ENCODE data around the gene HIVEP2.

Gene HIVEP2

DNA sequence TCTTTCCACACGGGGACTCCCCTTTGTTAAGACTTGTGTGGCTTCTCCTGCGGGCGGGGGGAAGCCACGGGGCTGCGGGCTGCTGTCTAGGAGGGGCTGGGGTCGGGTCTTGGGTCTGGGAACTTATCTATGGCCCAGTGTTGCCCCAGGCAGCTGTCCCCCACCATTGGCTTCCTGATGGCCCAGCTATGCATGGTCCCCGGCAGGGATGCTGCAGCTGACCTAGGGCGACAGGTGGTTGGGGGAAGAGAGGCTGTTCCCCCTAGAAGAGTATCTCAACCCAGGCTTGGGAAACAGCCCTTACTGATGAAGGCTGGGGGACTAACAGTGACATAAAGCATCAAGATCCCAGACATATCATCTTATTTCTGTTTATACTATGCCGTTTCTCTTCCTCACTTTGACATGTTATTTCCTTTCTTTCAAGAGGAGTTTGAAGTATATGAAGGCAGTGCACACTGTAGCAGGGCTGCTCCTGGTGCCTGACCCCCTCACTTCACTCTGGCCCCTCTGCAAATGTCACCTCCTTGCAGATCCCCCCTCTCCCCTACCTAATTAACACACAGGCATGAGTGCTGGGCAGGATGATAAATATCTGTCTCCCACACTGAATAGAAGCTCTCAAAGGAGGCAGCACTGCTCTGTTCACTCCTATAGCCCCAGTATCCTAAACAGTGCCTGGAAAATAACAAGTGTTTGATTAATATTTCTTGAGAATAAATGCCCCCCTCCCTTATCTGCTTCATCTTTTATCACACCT is 87.0 kb downstream of the HIVEP2 start:
- DNase-seq, result no peak

DNA sequence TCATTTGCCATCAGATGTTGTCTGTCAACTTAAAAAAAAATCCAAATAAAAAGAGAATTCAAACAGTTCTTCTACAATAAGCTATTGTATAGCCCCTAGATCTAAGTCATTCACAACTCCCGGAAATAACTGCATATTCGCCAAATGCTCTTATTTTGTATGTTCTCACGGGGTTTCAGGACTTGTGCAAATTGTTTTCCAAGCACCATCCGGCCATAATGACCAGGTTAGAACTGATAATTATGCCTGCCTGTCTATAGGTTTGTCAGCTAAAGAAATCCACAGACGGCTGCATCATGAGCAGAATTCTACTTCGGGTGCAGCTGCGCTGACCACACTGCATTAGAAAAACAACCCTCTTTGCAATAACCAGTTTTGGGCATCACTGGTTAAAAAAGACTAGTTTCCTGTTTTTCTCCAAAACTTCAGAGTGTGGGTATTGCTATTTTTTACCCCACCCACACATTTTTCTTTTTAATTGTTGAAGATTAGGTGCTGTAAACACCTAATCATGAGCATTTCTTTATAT is 87.7 kb downstream of the HIVEP2 start:
- no peak for DNase-seq

DNA sequence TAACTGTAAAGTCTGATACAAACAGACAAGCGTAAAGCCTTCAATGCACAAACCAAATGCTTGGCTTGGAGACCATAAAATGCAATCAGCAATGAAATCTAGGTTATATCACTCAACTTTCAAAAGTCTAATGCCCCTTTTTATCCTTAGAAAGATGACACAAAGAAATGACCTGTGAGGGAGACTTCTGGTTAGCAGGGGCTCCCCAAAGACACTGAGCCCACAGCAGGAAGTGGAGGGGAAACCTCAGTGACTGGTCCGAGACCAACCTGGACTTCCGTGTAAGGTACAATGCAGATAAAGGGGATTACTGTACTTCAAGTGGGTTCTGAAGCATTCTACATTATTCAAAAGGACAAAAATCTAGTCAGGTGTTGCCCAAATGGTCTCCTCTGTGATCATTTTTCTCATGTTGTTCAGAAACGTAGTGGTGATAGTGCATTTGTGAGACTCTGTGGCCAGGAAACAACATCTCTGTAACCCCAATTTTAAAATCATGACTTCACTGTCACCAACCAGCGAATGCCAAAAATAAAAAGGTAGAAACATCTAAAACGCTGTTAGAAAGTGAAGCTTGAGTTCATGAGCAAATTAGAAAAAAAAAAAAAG is 88.2 kb downstream of the HIVEP2 start:
- DNase-seq, result no peak

DNA sequence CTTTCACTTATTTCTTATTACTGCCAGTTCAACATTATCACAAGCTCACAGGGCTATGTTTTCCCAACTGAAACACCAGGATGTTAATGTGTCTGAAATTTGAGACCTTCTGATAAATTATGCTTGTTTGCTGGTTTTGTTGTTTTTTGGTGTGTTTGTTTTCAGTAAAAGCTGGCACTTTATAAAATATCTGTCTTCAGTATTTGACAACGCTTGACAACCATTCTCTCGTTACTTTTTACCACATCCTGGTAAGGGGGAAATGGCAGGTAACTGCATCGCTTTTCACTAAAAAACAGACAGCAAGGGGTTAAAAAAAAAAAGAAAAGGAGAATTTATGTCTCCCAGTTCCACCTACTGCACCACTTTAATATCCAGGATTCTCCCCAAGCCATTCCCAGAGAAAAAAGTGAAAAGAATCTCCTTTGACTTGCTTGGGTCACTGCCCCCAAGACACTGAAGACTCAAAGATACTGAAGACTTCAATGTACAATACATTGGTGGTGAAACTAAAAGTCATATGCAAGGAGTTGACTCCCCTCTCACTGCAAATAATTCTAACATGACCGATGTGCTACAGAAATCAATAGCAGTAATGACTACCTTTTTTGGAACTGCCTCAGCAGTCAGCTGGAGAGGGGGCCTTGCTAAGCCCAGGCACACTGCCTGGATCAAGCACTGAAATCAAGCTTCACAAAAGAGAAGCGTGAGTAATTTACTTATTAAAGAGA is 88.9 kb downstream of the HIVEP2 start:
- no peak for DNase-seq

DNA sequence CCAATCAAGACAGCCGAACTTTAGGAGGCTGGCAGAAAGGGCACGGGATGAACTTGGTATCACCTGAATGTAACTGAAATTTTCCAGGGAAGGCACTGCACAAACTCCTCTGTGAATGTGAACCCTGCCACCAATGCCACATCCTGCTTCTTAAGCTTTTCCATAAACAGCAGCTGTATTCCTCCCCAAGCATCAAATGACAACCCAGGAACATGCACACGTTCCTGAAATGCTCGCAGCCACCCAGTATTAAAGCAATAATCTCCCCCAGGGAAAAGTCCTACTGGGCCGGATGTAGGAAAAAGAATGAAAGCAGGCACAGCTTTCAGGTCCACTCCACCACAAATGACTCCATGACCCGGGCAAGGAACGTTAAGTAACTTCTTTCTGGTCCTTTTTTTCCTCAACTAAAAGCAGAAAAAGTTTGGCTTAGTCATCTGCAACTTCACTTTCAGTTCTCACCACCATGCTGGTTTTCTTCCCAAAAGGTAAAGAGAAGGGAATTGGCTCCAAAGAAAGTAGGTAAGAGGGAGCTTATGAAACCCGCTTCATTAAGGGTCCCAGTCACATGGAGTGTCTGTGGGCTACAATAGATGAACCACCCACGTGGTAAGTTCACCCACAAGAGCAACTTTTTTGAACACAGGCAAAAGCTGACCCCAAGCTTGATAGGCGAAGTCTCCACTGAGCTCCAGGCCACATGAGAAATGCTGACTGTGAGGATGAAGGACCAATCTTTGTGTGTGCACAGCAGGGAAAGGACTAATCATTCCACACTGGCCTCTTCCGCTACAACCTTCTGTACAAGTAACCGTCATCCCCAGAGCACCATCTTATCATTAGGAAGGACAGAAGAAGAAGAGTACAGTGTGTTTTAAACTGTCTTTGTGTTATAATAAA is 90.1 kb downstream of the HIVEP2 start:
- no peak for DNase-seq

DNA sequence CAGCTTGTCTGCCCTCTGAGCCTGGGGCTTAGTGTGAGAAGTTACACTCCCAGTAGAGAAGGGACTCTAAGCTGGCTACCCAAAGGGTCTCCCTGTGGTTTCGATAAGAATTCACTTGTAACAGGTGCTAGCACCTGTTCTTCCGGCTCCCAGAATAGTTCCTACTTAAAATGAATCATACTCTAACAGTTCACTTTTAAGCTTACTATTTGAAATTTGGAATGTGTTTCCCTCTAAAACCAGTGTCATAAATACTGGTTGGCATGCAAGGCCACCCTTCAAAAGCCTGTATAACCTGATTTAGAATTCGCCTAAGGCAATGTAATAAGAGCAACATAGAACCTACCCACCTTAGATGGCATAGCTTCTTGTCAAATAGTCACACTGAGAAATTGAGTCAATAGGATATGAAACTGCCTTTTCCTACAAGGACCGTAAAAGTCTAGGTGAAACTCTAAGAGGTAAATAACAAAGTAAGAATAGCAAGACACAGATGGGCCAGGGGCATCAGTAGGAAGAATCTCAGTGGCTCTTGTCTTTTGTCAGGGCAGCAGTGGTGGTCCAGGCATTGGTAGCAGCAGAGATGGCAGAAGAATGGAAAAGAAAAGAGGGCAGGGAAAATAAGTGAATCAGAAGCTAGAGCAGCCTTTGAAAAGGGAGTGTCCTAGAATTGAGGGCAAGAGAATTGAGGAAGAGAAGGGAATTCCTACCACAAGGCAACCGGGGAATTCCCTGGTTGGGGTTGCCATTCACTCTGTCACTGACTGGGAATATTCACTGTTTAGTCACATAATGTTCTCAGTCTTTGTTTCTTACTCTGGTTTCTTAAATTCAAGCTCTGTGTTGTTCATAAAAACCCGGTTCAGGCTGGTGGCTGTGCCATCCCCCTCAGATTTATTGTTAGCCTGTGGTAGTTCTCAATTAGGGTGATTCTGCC is 91.5 kb downstream of the HIVEP2 start:
- DNase-seq, result no peak

DNA sequence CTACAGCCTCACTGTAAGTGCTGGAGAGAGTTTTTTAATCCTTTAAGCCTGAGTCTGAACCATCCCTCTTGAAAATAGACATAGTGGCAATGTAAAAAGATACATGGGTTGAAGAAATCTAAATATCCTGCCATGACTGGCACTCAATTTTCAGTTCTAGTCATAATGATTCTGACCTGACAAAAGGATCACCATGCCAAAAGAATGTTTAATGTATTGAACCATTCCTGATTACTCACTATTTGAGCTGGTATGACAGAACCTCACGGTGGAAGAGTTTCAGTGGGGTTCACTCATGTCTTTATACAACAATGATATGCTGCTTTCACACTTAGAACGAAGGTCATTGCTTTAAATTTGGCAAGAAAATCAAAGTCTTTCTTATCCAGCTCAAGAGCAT is 93.4 kb downstream of the HIVEP2 start:
- no peak for DNase-seq

DNA sequence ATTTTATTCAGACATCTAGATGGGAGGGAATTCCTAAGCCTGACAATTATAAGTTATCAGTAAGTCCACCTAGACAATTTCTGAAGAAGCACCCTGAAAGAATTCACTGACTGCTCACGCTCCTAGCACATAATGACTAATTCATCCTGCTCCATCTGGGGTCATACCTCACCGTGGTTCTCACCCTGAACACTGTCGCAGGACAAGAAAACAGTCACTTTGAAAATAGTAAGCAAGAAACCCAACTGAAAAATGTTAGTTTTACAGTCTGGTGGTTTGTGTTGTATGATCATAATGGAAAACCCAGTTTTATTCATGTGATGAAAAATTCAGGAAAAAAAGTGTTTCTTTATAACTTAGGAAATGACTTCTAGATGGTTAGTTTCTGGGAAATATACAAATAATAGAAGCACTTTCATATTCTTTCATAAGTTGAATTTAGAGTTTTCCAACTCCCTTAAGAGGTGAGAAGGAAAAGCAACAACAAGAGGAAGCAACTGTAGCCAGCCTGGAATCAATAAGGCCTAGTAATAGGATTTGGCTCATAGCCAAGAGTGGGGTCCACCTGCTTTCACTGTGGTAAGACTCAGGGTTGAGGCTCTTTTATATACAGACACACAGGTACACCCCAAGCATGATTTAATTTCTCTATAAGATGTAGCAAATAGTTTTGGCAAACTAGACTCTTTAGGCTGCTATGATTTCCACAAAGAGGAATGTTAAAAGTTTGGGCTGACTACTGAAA is 94.1 kb downstream of the HIVEP2 start:
- peak; percentile 55 for DNase-seq

DNA sequence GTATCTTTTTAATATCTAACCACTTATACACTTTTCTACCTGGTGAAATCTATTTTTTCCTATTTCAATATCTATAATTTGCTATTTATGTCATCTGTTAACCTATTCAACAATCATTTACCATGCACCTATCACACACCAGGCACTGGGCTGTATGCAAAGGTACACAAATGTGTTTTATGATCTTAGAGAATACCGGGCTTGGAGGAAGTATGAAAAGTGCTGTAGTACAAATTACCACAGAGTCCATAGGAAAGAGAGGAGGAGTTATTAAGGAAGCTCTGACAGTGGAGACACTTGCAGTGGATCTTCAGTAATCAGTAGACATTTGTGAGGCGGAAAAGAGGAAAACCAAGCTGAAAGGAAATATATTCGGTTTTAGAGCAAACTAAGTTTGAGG is 96.0 kb downstream of the HIVEP2 start:
- DNase-seq, result no peak

DNA sequence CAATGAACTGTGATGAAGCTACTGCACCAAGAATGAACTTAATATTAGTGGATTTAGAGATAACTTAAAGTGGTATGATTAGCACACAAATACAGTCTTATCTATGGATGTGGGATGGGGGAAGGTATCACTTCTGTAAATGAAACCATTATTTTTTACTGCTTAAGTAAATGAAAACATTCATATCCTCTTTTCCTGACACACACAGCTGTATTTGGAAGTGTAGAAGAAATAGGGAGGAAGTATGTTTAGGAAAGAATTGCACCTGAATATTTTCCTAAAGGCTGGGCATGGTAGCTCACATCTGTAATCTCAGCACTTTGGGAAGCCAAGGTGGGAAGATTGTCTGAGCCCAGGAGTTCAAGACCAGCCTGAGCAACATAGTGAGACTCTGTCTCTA is 96.8 kb downstream of the HIVEP2 start:
- DNase-seq, result no peak

DNA sequence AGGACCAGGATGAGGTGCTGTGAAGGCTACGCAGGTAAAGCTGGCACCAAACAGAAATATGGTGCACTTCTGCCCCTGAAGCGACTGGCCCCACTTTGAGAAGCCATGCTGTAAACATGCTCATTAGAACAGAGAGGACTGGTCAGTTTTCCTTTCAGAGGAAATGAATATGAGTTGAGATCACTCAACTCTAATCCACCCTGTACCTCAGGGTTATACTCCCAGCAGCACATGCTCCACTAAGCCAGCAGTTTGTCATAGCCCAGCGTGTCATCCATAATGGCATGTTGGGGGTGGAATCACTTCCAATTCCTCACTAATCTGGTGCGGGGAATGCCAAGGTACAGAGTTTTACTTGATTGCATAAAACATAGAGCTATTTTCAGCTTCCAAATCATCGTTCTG is 98.1 kb downstream of the HIVEP2 start:
- peak; percentile 90 for DNase-seq

DNA sequence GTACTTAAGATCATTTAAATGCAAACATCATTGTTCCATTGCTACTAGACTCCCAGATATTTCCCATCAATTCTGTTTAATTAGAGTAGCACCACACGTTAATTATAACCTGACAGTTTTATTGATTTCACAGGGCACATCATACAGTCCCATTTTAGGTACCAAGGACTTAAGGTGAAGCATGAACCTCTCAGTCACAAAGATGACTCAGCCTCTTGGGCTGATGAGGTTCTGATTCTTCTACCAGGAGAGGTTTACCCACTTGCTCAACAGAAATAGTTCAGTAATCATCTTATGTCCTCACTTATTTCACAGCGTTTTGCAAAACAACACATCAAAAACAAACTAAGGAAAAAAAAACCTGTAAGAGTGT is 98.5 kb downstream of the HIVEP2 start:
- DNase-seq, result no peak

DNA sequence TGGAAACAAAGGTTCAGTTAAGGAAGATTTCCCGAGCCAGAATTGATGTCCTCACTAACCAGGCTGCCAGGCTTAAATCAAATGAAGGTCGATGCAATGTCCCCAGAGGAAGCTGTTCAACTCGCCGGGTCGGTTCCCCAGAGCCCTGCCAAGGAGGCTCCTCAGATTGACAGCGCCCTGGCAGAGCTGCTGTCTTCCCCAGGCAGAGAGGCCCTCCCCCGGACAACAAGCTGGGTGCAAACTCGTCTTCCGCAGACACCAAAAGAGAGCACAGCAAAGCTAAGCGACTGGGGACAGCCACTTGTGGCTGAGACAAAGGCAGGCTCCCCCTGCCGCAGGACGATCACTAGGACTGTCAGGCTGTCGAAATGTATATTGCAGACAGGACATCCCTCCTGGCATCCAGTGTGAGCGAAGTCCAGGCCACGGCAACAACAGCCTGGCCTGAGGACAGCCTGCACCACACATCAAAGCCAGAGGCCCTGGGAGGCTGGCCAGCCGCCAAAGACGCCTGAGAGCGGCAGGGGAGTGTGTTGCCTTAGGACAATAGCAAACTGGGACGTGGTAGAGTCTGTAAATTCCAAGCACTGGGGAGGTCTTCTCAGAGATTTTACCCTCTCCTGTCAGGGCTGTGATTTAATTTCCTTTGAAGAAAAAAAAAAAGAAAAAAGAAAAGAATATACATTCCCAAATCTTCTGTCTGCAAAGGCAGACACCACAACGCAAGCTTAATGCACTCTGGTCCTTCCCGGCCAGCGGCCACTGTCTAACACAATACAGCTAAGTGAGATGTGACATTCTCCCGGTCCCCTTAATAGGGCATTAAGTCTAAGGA is 99.1 kb downstream of the HIVEP2 start:
- peak; percentile 92 for DNase-seq

DNA sequence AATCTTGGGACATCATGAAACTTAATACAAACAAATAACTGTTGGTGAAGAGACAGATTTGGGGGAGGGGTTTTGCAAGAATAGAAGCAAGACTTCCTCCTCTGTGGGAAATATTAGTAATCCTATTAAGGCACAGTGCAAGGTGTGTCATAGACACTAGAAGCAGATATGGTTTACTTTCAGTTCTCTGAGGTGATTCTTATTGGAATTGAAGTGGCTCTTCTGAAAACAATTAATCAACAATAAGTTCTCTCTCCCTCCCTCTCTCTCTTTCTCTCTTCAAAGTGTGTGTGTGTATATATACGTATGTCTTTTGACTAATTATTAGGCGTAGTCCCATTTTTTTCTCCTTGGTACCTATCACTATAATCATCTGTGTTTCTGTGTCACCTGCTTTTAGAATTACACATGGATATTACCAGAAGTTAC is 99.8 kb downstream of the HIVEP2 start:
- DNase-seq, result no peak

DNA sequence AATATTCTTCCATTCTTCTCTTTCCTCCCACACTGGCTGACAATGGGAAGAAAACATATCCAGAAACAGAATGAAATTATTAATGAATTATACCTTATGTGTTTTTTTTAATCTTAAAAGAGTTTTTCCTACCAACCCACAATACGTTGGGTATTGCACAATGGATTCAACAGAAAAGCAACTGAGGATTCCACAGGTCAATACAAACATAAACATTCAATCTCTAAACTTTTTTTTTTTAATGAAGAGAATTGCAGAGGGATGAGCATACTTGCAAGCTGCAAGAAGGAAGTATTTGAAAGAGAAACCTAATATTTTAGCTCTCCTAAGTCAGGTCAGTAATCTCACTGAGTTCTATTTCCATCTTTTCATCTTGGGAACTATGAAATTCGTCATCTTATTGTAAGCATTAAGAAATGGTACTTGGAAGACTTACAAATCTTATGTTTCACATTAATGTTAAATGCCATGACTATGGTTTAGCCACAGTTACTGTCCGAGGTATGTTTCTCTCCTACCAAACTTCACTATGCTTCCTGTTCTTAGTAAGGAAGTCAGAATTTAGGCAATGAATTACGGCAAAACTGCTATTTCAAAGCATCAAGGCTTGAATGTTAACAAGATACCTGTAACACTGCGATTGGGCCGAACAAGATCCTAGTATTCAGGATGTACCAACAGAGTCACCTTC is 100.8 kb downstream of the HIVEP2 start:
- DNase-seq, result peak; percentile 76

DNA sequence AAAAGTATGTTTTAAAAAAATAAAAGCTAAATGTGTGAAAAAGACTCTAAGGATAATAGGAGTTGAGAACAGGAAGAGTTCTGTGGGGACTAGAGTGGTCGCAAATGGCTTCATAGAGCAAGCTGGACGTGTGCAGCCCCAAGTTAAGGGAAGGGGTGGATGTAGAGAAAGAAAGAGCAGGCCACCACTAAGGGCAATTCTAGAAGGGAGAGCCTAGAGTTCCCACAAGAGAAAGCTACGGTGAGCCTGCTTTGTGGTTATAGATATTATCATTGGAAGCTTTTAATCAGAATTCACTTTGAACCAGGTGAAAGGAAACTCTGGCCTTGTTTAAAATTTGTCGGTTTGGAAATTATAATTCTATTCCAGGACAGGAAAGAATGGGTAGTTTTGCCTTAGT is 101.6 kb downstream of the HIVEP2 start:
- no peak for DNase-seq

DNA sequence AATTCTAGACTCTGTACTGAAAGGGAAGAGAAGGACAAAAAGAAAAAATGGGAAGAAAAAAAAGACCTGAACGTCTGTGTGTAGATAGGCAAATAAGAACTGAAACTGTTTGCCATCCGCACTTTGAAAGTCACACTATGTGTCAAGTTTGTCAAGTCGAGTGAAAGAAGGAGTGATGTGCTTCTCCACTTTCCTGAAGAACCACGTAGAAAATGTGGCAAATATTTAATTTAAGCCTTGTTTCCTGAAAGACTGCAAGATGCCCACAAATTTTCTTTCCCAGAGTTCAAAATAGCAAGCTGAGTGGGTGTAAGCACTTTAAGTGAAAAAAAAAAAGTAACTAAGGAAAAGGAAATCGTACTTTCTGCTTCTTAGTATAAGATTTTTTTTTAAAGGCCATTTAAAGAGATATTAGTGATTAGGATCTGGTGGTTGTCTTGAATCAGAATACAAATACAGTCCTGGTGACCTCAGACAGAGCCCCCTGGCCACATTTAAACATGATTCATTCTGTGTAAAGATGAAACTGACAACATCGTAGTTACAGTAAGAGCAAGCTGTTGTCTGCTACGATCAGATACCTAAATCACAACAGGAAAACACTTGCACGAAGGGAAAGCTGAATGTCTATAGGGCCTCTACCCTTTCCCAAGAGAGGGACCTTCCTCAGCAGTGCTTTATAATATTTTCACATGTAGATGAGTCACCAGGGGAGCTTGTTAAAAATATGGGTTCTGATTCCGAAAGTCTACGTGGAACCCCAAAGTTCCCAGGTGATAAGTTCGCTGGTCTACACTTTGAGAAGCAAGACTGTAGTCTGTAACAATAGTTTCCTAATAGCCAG is 102.3 kb downstream of the HIVEP2 start:
- DNase-seq, result peak; percentile 48

DNA sequence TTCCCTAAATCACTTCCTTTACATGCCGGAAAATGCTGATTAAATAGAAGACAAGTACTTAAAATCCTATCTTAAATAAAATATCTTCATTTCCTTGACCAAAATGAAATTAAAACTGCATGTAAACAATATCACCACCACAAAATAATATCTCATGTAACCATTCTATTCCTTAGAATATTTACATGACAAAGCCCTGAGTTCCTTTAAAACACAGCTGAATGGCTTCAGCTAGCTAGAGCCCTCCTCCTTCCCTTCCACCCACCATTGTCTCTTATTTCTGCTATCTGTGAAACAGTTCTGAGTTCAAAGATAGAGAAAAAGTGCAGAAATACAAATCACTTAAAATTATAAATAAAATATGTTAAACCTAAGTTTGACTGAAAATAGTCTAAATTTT is 103.1 kb downstream of the HIVEP2 start:
- DNase-seq, result no peak
